SU-DHL-6 (cell line): ENCODE results near the gene SUGCT.

Experiments
- H2AFZ ChIP-seq: fragments of 200-600 bp; sonication (generic); 2 replicates; pipeline ENCODE4 v1.6.1; 2014; ENCODE audit warnings: low read depth, mild to moderate bottlenecking, moderate library complexity, mixed read lengths, antibody characterized with exemption, low read length; ENCODE audit not compliant: severe bottlenecking
- H3F3A ChIP-seq: fragments of 200-600 bp; shearing (Covaris generic); 2 replicates; pipeline ENCODE4 v1.6.0; 2016; ENCODE audit warnings: antibody characterized with exemption, mild to moderate bottlenecking; ENCODE audit not compliant: insufficient read depth
- H3K27ac ChIP-seq: fragments of 200-600 bp; sonication (generic); 2 replicates; pipeline ENCODE4 v1.5.1; 2016; ENCODE audit warnings: low read depth, mild to moderate bottlenecking, low read length, moderate library complexity, mixed read lengths
- H3K27me3 ChIP-seq: fragments of 200-600 bp; sonication (generic), shearing (Covaris generic); 2 replicates; pipeline ENCODE4 v1.6.0; 2014; ENCODE audit warnings: mild to moderate bottlenecking, low read length
- H3K36me3 ChIP-seq: fragments of 200-600 bp; sonication (generic); 2 replicates; pipeline ENCODE4 v1.6.1; 2014; ENCODE audit warnings: mild to moderate bottlenecking, low read length, mixed read lengths
- H3K4me2 ChIP-seq: fragments of 300-600, 200-600 bp; shearing (Covaris generic), sonication (generic); 2 replicates; pipeline ENCODE4 v1.6.0; 2014; ENCODE audit warnings: low read length, low read depth, mild to moderate bottlenecking; ENCODE audit not compliant: poor library complexity, severe bottlenecking
- H3K4me3 ChIP-seq: fragments of 200-600 bp; sonication (generic); 2 replicates; pipeline ENCODE4 v1.5.1; 2014; ENCODE audit warnings: antibody characterized with exemption, low read length, mild to moderate bottlenecking, mixed read lengths; ENCODE audit not compliant: insufficient read depth, poor library complexity, severe bottlenecking
- H3K79me2 ChIP-seq: fragments of 200-600 bp; sonication (generic); 2 replicates; pipeline ENCODE4 v1.6.1; 2014; ENCODE audit warnings: mild to moderate bottlenecking, low read length, moderate library complexity; ENCODE audit not compliant: insufficient read depth
- H3K9ac ChIP-seq: fragments of 200-600 bp; sonication (generic); 2 replicates; pipeline ENCODE4 v1.7.0; 2014; ENCODE audit warnings: mild to moderate bottlenecking, low read length
- H3K9me2 ChIP-seq: fragments of 200-600 bp; sonication (generic); replicated peaks from 2 replicates; pipeline ENCODE4 v1.6.1; 2014; ENCODE audit warnings: low read length; ENCODE audit not compliant: insufficient read depth
- H3K9me3 ChIP-seq: fragments of 200-600 bp; sonication (generic); 2 replicates; pipeline ENCODE4 v1.6.1; 2014; ENCODE audit warnings: low read length, mixed read lengths; ENCODE audit not compliant: insufficient read depth
- H4K20me1 ChIP-seq: fragments of 200-600 bp; sonication (generic); 2 replicates; pipeline ENCODE4 v1.6.1; 2014; ENCODE audit warnings: low read depth, mild to moderate bottlenecking, antibody characterized with exemption, low read length, moderate library complexity, mixed read lengths
- EZH2phosphoT487 ChIP-seq: fragments of 200-600 bp; sonication (generic), shearing (Covaris generic); conservative IDR thresholded peaks from 2 replicates; pipeline ENCODE4 v1.6.1; 2018; ENCODE audit warnings: mild to moderate bottlenecking, antibody characterized with exemption, low read length, moderate library complexity, mixed read lengths
- TF ChIP-seq, protein P1 (sequence below): fragments of 200-600 bp; sonication (generic); IDR thresholded peaks from one replicate; pipeline ENCODE4 v1.5.1; 2017; ENCODE audit warnings: antibody characterized with exemption, mild to moderate bottlenecking, low read length, moderate library complexity; ENCODE audit not compliant: insufficient read depth, poor library complexity, severe bottlenecking

SUGCT gene

GRCh38 chr7:40234666-40235065, 99.9 kb downstream of the SUGCT start:
- Histone ChIP-seq H3K27ac (no peak overlapping the region), H3K9me2 (no peaks in the 10 kb centered on the region), H3K9ac (no peak overlapping the region), H3K9me3 (no peaks in the 10 kb centered on the region), H3K4me3 (no peak overlapping the region), H2AFZ (no peak overlapping the region), H3K79me2 (no peaks in the 10 kb centered on the region), H3K4me2 (no peak overlapping the region), H3K27me3 (no peaks in the 10 kb centered on the region), H3F3A (no peaks in the 10 kb centered on the region), H3K36me3 (no peaks in the 10 kb centered on the region), H4K20me1 (no peaks in the 10 kb centered on the region)
- TF ChIP-seq EZH2phosphoT487, result no peak
- TF ChIP-seq, protein P1, sequence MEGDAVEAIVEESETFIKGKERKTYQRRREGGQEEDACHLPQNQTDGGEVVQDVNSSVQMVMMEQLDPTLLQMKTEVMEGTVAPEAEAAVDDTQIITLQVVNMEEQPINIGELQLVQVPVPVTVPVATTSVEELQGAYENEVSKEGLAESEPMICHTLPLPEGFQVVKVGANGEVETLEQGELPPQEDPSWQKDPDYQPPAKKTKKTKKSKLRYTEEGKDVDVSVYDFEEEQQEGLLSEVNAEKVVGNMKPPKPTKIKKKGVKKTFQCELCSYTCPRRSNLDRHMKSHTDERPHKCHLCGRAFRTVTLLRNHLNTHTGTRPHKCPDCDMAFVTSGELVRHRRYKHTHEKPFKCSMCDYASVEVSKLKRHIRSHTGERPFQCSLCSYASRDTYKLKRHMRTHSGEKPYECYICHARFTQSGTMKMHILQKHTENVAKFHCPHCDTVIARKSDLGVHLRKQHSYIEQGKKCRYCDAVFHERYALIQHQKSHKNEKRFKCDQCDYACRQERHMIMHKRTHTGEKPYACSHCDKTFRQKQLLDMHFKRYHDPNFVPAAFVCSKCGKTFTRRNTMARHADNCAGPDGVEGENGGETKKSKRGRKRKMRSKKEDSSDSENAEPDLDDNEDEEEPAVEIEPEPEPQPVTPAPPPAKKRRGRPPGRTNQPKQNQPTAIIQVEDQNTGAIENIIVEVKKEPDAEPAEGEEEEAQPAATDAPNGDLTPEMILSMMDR, result no peak

DNA sequence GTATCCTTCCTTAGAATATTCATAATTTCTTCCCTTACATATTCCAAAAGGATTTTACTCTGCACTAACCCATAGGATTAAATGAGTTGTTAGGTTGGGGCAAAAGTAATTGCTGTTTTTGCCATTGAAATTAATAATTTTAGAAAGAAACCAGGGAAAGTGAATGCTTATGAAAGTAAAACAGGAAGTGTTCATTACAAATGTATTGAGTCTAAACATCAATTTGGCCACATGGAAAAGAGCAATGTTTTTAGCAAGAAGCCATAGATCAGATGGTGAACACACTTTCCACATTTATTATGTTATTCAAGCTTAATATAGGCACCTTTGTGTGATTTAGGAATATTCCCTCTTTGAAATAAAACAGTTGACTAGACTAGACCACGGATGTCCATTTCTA, 102.9 kb downstream of the SUGCT start:
- Histone ChIP-seq H3K9ac (no peak overlapping the region), H4K20me1 (no peaks in the 10 kb centered on the region), H3F3A (no peaks in the 10 kb centered on the region), H3K4me2 (peak overlapping the region; percentile 1), H3K27me3 (no peaks in the 10 kb centered on the region), H3K9me3 (no peaks in the 10 kb centered on the region), H3K36me3 (no peaks in the 10 kb centered on the region), H3K79me2 (no peaks in the 10 kb centered on the region), H3K9me2 (no peaks in the 10 kb centered on the region), H2AFZ (peak overlapping the region; percentile 2), H3K27ac (no peak overlapping the region), H3K4me3 (no peak overlapping the region)
- TF ChIP-seq, protein P1, result no peak
- no peak for TF ChIP-seq EZH2phosphoT487

DNA sequence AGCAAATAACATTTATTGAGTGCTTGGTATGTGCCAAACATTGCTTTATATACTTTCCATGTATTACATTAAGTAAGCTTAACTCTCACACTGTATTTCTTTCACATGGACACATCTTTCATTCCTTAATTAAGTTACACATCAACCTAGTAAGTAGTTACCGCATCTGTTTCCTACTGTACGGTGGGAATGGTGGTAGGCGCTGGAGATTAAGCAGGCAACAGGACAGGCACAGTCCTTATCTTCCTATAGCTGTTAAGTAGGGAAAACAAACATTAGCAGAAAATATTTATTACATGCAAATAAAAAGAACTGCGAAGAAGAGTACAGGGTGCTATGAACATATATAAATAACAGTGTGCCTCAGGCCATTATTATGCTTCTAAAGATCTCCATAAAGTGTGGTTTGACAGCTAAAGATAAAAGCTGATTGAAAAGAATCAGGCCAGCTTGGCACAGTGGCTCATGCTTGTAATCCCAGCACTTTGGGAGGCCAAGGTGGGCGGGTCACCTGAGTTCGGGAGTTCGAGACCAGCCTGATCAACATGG, 105.0 kb downstream of the SUGCT start:
- H3K9me3 ChIP-seq, result no peaks in the 10 kb centered on the region
- no peak overlapping the region for H3K4me3 ChIP-seq
- no peaks in the 10 kb centered on the region for H3K36me3 ChIP-seq
- H2AFZ ChIP-seq, result no peak overlapping the region
- H4K20me1 ChIP-seq, result no peaks in the 10 kb centered on the region
- H3K79me2 ChIP-seq, result no peaks in the 10 kb centered on the region
- no peaks in the 10 kb centered on the region for H3K9me2 ChIP-seq
- H3K4me2 ChIP-seq, result no peak overlapping the region
- H3K27ac ChIP-seq, result no peak overlapping the region
- no peaks in the 10 kb centered on the region for H3F3A ChIP-seq
- no peaks in the 10 kb centered on the region for H3K27me3 ChIP-seq
- no peak for TF ChIP-seq EZH2phosphoT487
- TF ChIP-seq, protein P1, result no peak
- H3K9ac ChIP-seq, result no peak overlapping the region
